ENCODE results near the gene RBKS. TPM values are rescaled to one million over a fixed set of nuclear protein-coding genes. Genes with fewer than 3 reads are reported as not detected.

The RBKS gene
- total RNA-seq, 4 donors from 2014 or later = 1.5 to 15.2 (median 15.1) TPM; not detected in 1

DNA sequence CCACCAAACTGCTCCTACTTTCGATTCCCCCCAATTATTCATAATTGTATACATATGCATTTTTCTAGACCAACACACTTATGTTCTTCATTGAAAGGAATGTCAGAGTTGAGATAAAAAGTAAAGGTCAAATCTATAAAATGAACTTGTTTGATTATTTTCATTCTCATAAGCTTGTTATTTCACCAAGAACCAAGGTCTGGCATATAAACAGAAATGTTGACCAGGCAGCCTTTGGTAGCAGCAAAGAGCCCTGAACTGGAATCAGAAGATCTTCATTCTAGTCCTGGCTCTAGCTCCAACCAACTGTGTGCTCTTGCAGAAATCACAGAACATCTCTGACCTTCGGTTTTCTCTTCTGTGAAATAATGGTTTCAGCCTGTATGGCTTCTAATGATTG lies 42.9 kb downstream of the RBKS start:
- no peak for DNase-seq
- Histone ChIP-seq H3K27me3 (no peaks in the 10 kb centered on the region), H3K9me3 (no peaks in the 10 kb centered on the region), H3K36me3 (no peaks in the 10 kb centered on the region), H3K4me1 (no peaks in the 10 kb centered on the region), H3K27ac (no peak overlapping the region), H3K4me3 (no peak overlapping the region)
- in situ Hi-C loops (cut with MboI; ENCODE audit: low pct_ligation_motif_present in 1 of 4, low pct_unique_long_range_greater_than_20kb in 1 of 4, low sequenced_read_pairs in 3 of 4) (no loop called here), intact Hi-C loops (cut with DNase I; ENCODE audit: low total_unique reads) (no loop called here)
- WGBS, 2 donors (ENCODE audit: low coverage in 1 of 2) = 90 to 100% methylated on average over 2 of the region's 2 CpGs
- TF ChIP-seq, protein P1, sequence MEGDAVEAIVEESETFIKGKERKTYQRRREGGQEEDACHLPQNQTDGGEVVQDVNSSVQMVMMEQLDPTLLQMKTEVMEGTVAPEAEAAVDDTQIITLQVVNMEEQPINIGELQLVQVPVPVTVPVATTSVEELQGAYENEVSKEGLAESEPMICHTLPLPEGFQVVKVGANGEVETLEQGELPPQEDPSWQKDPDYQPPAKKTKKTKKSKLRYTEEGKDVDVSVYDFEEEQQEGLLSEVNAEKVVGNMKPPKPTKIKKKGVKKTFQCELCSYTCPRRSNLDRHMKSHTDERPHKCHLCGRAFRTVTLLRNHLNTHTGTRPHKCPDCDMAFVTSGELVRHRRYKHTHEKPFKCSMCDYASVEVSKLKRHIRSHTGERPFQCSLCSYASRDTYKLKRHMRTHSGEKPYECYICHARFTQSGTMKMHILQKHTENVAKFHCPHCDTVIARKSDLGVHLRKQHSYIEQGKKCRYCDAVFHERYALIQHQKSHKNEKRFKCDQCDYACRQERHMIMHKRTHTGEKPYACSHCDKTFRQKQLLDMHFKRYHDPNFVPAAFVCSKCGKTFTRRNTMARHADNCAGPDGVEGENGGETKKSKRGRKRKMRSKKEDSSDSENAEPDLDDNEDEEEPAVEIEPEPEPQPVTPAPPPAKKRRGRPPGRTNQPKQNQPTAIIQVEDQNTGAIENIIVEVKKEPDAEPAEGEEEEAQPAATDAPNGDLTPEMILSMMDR (IDR thresholded peaks at IDR 0.05) = no peak
- no peak for TF ChIP-seq POLR2A (IDR thresholded peaks at IDR 0.05)
- no peak for TF ChIP-seq EP300 (IDR thresholded peaks at IDR 0.05; ENCODE audit: low read depth)
- TF ChIP-seq POLR2AphosphoS5 (IDR thresholded peaks at IDR 0.05) = no peak

DNA sequence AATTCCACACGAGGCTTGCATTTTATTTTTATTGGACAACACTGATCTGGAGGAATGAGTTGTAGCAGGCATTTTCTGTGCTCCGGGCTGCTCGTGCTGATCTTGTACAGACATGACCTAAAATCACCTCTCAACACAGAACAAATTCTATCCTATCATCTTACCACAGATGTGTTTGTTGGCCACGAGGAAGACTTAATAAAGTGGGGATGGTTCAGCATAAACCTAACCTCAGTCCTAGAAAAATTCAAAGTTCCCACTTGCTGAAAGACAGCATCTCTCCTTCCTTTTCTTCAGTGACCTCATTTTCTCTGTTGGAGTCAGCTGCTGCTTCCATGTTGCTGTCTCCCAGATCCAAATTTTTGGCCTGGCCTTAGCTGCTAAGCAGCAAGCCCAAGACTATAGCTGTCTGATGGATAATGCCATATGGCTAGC lies 45.3 kb downstream of the RBKS start:
- Histone ChIP-seq H3K27ac (peak overlapping the region in 3 of 4 donors; percentile 7 to 50 (median 40)), H3K4me1 (no peaks in the 10 kb centered on the region), H3K36me3 (no peaks in the 10 kb centered on the region), H3K9me3 (no peaks in the 10 kb centered on the region), H3K4me3 (no peak overlapping the region), H3K27me3 (no peaks in the 10 kb centered on the region)
- DNase-seq = no peak
- WGBS, 2 donors (ENCODE audit: low coverage in 1 of 2) = 41 to 60% methylated on average over 3 to 4 of the region's 4 CpGs
- intact Hi-C loops (cut with DNase I; ENCODE audit: low total_unique reads) (no loop called here), in situ Hi-C loops (cut with MboI; ENCODE audit: low pct_ligation_motif_present in 1 of 4, low pct_unique_long_range_greater_than_20kb in 1 of 4, low sequenced_read_pairs in 3 of 4) (no loop called here)
- TF ChIP-seq POLR2AphosphoS5 (IDR thresholded peaks at IDR 0.05) (peak in 1 of 3 donors; percentile 42), EP300 (IDR thresholded peaks at IDR 0.05; ENCODE audit: low read depth) (no peak), POLR2A (IDR thresholded peaks at IDR 0.05) (no peak)

DNA sequence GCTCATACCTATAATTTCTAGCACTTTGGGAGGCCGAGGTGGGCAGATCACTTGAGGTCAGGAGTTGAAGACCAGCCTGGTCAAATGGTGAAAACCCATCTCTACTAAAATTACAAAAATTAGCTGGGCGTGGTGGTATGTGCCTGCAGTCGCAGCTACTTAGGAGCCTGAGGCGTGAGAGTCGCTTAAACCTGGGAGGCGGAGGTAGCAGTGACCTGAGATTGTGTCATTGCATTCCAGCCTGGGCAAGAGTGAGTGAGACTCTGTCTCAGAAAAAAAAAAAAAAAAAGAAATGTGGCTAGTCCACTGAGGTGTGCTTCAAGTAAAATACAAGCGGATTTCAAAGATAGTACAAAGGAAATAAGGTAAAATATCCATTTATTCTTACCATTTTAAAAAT lies 46.2 kb downstream of the RBKS start:
- Histone ChIP-seq H3K9me3 (no peaks in the 10 kb centered on the region), H3K4me3 (no peak overlapping the region), H3K36me3 (no peaks in the 10 kb centered on the region), H3K27ac (peak overlapping the region in 2 of 4 donors; percentile 40 to 50), H3K4me1 (no peaks in the 10 kb centered on the region), H3K27me3 (no peaks in the 10 kb centered on the region)
- TF ChIP-seq POLR2A (IDR thresholded peaks at IDR 0.05) (no peak), POLR2AphosphoS5 (IDR thresholded peaks at IDR 0.05) (no peak)
- intact Hi-C loops (cut with DNase I; ENCODE audit: low total_unique reads) = no loop called here
- in situ Hi-C loops (cut with MboI; ENCODE audit: low pct_ligation_motif_present in 1 of 4, low pct_unique_long_range_greater_than_20kb in 1 of 4, low sequenced_read_pairs in 3 of 4) = no loop called here
- 95 to 96% methylated on average over 6 to 7 of the region's 7 CpGs for WGBS, 2 donors (ENCODE audit: low coverage in 1 of 2)
- DNase-seq = no peak

DNA sequence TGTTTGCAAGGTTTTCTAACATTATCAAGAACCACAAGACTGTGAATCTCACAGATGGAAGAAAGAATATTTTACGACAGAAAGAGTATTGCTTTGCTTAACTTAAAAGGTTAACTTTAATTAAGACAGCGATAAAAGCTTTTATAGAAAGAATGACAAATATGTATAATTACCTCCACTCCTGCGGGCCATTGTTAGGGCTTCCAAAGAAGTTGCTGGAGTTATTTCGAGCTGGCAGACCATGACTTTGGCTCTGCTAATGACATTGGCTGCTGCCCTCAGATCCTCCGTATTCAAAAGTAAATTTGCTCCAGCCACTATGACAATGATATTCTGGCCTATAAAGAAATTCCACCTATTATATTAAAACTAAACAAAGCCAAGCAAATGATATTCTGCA lies 47.3 kb downstream of the RBKS start:
- WGBS, 2 donors (ENCODE audit: low coverage in 1 of 2) = 91 to 92% methylated on average over 5 of the region's 5 CpGs
- no peak overlapping the region for H3K27ac ChIP-seq
- in situ Hi-C loops (cut with MboI; ENCODE audit: low pct_ligation_motif_present in 1 of 4, low pct_unique_long_range_greater_than_20kb in 1 of 4, low sequenced_read_pairs in 3 of 4) = no loop called here

DNA sequence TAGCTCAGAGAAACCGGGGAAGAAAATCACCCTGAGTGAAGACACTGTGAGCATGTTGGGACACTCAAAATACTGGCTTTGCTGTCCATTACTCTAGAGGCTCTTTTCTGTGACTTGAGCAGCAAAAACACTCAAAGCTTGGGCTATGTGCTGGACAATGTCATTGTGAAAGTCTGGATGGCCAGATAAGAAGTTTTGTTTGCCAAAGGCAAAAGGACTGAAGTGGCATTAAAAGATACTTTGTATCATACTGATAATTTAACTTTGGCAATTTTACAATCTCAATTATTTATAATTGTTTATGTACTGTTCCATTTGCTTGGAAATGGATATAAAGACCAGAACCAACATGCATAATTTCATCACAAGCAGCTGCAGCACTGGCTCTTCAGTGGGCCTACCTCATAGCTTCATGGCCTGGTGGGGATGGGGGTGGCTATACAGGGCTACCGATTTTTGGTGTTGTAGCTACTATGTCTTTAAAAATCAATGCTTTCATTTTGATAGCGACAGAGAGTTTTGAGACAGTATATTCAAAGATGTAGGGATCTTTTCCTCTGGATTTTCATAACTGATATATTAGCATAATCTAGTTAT lies 51.1 kb downstream of the RBKS start:
- H3K4me3 ChIP-seq = no peak overlapping the region
- DNase-seq = no peak
- no peak overlapping the region for H3K27ac ChIP-seq
- H3K27me3 ChIP-seq = no peaks in the 10 kb centered on the region
- H3K4me1 ChIP-seq = no peaks in the 10 kb centered on the region
- TF ChIP-seq EP300 (IDR thresholded peaks at IDR 0.05; ENCODE audit: low read depth) (no peak), POLR2AphosphoS5 (IDR thresholded peaks at IDR 0.05) (no peak), POLR2A (IDR thresholded peaks at IDR 0.05) (no peak)
- TF ChIP-seq, protein P1 (IDR thresholded peaks at IDR 0.05) = no peak
- in situ Hi-C loops (cut with MboI; ENCODE audit: low pct_ligation_motif_present in 1 of 4, low pct_unique_long_range_greater_than_20kb in 1 of 4, low sequenced_read_pairs in 3 of 4) = no loop called here
- 53 to 73% methylated on average over 3 of the region's 3 CpGs for WGBS, 2 donors (ENCODE audit: low coverage in 1 of 2)
- no peaks in the 10 kb centered on the region for H3K9me3 ChIP-seq
- H3K36me3 ChIP-seq = no peaks in the 10 kb centered on the region
- intact Hi-C loops (cut with DNase I; ENCODE audit: low total_unique reads) = no loop called here

More for the DNA sequence above, 47.3 kb downstream of the RBKS start:
- no peaks in the 10 kb centered on the region for H3K4me1 ChIP-seq
- DNase-seq = no peak
- H3K4me3 ChIP-seq = no peak overlapping the region
- no peaks in the 10 kb centered on the region for H3K27me3 ChIP-seq
- TF ChIP-seq EP300 (IDR thresholded peaks at IDR 0.05; ENCODE audit: low read depth) (no peak), POLR2AphosphoS5 (IDR thresholded peaks at IDR 0.05) (no peak), POLR2A (IDR thresholded peaks at IDR 0.05) (no peak)
- TF ChIP-seq, protein P1 (IDR thresholded peaks at IDR 0.05) = no peak
- no peaks in the 10 kb centered on the region for H3K9me3 ChIP-seq
- intact Hi-C loops (cut with DNase I; ENCODE audit: low total_unique reads) = no loop called here
- no peaks in the 10 kb centered on the region for H3K36me3 ChIP-seq
